Measurements from ENCODE around the gene PHACTR3.

- TF ChIP-seq CTCF (IDR thresholded peaks at IDR 0.05; ENCODE audit: insufficient read depth, low read depth, low read length) (no peak), EZH2 (IDR thresholded peaks at IDR 0.05; ENCODE audit: insufficient read depth, low read length) (no peak)
Measured at GRCh38 chr20:59777814-59778575, 173.7 kb downstream of the PHACTR3 start.

Data from astrocyte (in vitro differentiated cells and primary cell).